Suprapubic skin (tissue), 4 donors: ENCODE data around the gene SOCS7. TPM values are rescaled to one million over a fixed set of nuclear protein-coding genes. Genes with fewer than 3 reads are reported as not detected.
A peak's percentile ranks its signal among the peaks of the same experiment; 100 is the strongest.

Source experiments
- DNase-seq, 2 donors: peaks; one replicate each; pipeline ENCODE4 v3.0.0-alpha.2; 2019; ENCODE audit warnings: low spot score in 2 of 2
- H3K27ac ChIP-seq: fragments of 200-600 bp; sonication (generic); one replicate; pipeline ENCODE4 v1.5.1; 2019
- H3K27me3 ChIP-seq: fragments of 200-600 bp; sonication (generic); one replicate; pipeline ENCODE4 v1.5.1; 2019
- H3K36me3 ChIP-seq: fragments of 200-600 bp; sonication (generic); one replicate; pipeline ENCODE4 v1.5.1; 2019
- H3K4me1 ChIP-seq: fragments of 200-600 bp; sonication (generic); one replicate; pipeline ENCODE4 v1.5.1; 2019
- H3K4me3 ChIP-seq: fragments of 200-600 bp; sonication (generic); one replicate; pipeline ENCODE4 v1.5.1; 2019; ENCODE audit warnings: mild to moderate bottlenecking
- H3K9me3 ChIP-seq: fragments of 200-600 bp; sonication (generic); one replicate; pipeline ENCODE4 v1.5.1; 2019
- CTCF ChIP-seq, 2 donors: fragments of 200-600 bp in 1 of 2; fragments of 450-650 bp in 1 of 2; sonication (generic) in 1 of 2; IDR thresholded peaks; one replicate each; pipeline ENCODE4 v1.5.1; 2016 to 2019; ENCODE audit warnings: antibody characterized with exemption in 2 of 2, mild to moderate bottlenecking in 1 of 2, moderate library complexity in 1 of 2
- EP300 ChIP-seq: sonication (generic); formaldehyde crosslinking; IDR thresholded peaks from one replicate; pipeline ENCODE4 v1.6.1; 2017; ENCODE audit warnings: antibody characterized with exemption
- POLR2A ChIP-seq, 2 donors: fragments of 450-650 bp; IDR thresholded peaks; one replicate each; pipeline ENCODE4 v1.6.1; 2017; ENCODE audit warnings: antibody characterized with exemption in 2 of 2, mild to moderate bottlenecking in 2 of 2, moderate library complexity in 2 of 2
- POLR2AphosphoS5 ChIP-seq, 3 donors: sonication (generic); formaldehyde crosslinking; IDR thresholded peaks; one replicate each; pipeline ENCODE4 v1.6.1; 2017; ENCODE audit warnings: antibody characterized with exemption in 3 of 3
- WGBS: methylation state at CpG from one replicate; pipeline ENCODE4 v1.1.5; 2018; 5-methylcytosine and 5-hydroxymethylcytosine counted together
- total RNA-seq, 4 donors: library from RNA; depleted of rRNA; stranded (reverse); fragments of >200 nt; gene quantifications; one replicate each; pipeline ENCODE4 v1.1.0, GENCODE V29; 2016

The SOCS7 gene
- total RNA-seq, 4 donors from 2014 or later = 20.7 to 44.9 (median 37.1) TPM

GRCh38 chr17:38352245-38353085 is 821 bp downstream of the SOCS7 start:
- Histone ChIP-seq H3K27ac (peak overlapping the region; percentile 84), H3K4me3 (peak overlapping the region; percentile 91), H3K9me3 (no peaks in the 10 kb centered on the region), H3K36me3 (no peaks in the 10 kb centered on the region), H3K27me3 (no peaks in the 10 kb centered on the region), H3K4me1 (peaks cover 45% of the 10 kb centered on the region)
- peak in 1 of 2 donors; percentile 71 for DNase-seq
- WGBS = 1% methylated on average over 14 of the region's 72 CpGs
- TF ChIP-seq CTCF (IDR thresholded peaks at IDR 0.05) = no peak
- no peak for TF ChIP-seq EP300
- no peak for TF ChIP-seq POLR2A (IDR thresholded peaks at IDR 0.05)

GRCh38 chr17:38353086-38353604 is 1.5 kb downstream of the SOCS7 start:
- no peaks in the 10 kb centered on the region for H3K9me3 ChIP-seq
- peak overlapping the region; percentile 84 for H3K27ac ChIP-seq
- TF ChIP-seq POLR2A (IDR thresholded peaks at IDR 0.05) (no peak), POLR2AphosphoS5 (IDR thresholded peaks at IDR 0.05) (no peak), EP300 (no peak), CTCF (IDR thresholded peaks at IDR 0.05) (no peak)

DNA sequence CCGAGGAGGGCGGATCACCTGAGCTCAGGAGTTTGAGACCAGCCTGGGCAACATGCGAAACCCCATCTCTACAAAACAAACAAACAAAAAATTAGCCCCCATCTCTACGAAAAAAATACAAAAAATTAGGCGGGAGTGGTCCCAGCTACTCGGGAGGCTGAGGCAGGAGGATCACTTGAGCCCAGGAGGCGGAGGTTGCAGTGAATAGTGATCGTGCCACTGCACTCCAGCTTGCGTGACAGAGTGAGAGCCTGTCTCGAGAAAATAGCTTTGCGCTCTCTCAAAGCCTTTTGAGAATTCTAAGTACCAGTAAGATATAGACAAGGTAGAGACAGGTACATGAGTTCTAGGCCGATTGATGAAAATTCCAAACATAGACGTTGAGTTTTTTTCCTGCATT is 2.0 kb downstream of the SOCS7 start:
- DNase-seq = no peak
- Histone ChIP-seq H3K27me3 (no peaks in the 10 kb centered on the region), H3K36me3 (no peaks in the 10 kb centered on the region), H3K9me3 (no peaks in the 10 kb centered on the region), H3K27ac (no peak overlapping the region), H3K4me1 (peaks cover 56% of the 10 kb centered on the region), H3K4me3 (peak overlapping the region; percentile 91)
- TF ChIP-seq CTCF (IDR thresholded peaks at IDR 0.05) = no peak
- no peak for TF ChIP-seq EP300
- no peak for TF ChIP-seq POLR2AphosphoS5 (IDR thresholded peaks at IDR 0.05)
- TF ChIP-seq POLR2A (IDR thresholded peaks at IDR 0.05) = no peak
- WGBS = 81% methylated on average over 13 of the region's 13 CpGs

More at GRCh38 chr17:38353086-38353604, 1.5 kb downstream of the SOCS7 start:
- Histone ChIP-seq H3K36me3 (no peaks in the 10 kb centered on the region), H3K4me3 (peak overlapping the region; percentile 91), H3K4me1 (peaks cover 51% of the 10 kb centered on the region), H3K27me3 (no peaks in the 10 kb centered on the region)
- whole genome bisulfite sequencing = 8% methylated on average over 8 of the region's 8 CpGs
- no peak for DNase-seq

DNA sequence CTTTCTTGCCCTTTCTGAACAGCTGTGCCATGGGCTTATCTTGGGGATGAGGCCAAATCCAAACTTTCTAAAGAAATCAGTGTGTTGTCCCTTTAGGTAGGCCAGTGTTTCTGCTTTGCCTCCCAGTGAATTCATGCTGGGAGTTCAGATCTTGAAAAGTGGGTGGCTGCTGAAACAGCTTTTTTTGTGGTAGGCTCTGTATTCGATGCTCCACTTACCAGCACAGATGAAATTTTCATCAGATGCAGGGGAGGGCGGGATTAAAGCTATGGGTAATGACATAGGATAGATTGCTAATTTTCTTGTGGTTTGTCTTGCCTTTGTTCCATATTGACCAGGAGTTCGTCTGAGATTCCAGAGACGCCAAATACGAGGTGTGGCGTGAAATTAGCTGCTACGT is 2.8 kb downstream of the SOCS7 start:
- Histone ChIP-seq H3K9me3 (no peaks in the 10 kb centered on the region), H3K4me3 (no peak overlapping the region), H3K36me3 (no peaks in the 10 kb centered on the region), H3K27me3 (no peaks in the 10 kb centered on the region), H3K4me1 (peaks cover 61% of the 10 kb centered on the region), H3K27ac (no peak overlapping the region)
- WGBS = 80% methylated on average over 7 of the region's 7 CpGs
- no peak for DNase-seq
- TF ChIP-seq POLR2A (IDR thresholded peaks at IDR 0.05) (no peak), EP300 (no peak), POLR2AphosphoS5 (IDR thresholded peaks at IDR 0.05) (no peak), CTCF (IDR thresholded peaks at IDR 0.05) (no peak)

- no peak for TF ChIP-seq EP300
- TF ChIP-seq POLR2A (IDR thresholded peaks at IDR 0.05) = no peak
- no peak for TF ChIP-seq CTCF (IDR thresholded peaks at IDR 0.05)
- no peak for TF ChIP-seq POLR2AphosphoS5 (IDR thresholded peaks at IDR 0.05)
- H3K4me1 ChIP-seq = peaks cover 61% of the 10 kb centered on the region
- no peaks in the 10 kb centered on the region for H3K9me3 ChIP-seq
- no peak overlapping the region for H3K4me3 ChIP-seq
- WGBS = 88% methylated on average over 4 of the region's 4 CpGs
- no peaks in the 10 kb centered on the region for H3K27me3 ChIP-seq
- no peaks in the 10 kb centered on the region for H3K36me3 ChIP-seq
- DNase-seq = no peak
- no peak overlapping the region for H3K27ac ChIP-seq
Observed at GRCh38 chr17:38355251-38355650, 3.6 kb downstream of the SOCS7 start.
